H54 (cell line): ENCODE measurements around the gene INTS4.
"Not testable (repeated sequence)": the region's sequence is repeated elsewhere in the genome, so short reads cannot be mapped to it uniquely, and the experiment has no call there.

Source experiments
- DNase-seq: peaks from one replicate; pipeline ENCODE4 v3.0.0; 2011; ENCODE audit warnings: low spot score, mixed read lengths; ENCODE audit not compliant: insufficient read length
- FAIRE-seq: peaks from 3 replicates; lab custom pipeline; 2011; peaks lifted over from hg19 to GRCh38; lab: Jason Lieb, UNC
- POLR2A ChIP-seq: IDR thresholded peaks from 2 replicates; pipeline ENCODE4 v1.6.1; 2011; ENCODE audit warnings: low read depth, mild to moderate bottlenecking, low read length

The INTS4 gene, protein sequence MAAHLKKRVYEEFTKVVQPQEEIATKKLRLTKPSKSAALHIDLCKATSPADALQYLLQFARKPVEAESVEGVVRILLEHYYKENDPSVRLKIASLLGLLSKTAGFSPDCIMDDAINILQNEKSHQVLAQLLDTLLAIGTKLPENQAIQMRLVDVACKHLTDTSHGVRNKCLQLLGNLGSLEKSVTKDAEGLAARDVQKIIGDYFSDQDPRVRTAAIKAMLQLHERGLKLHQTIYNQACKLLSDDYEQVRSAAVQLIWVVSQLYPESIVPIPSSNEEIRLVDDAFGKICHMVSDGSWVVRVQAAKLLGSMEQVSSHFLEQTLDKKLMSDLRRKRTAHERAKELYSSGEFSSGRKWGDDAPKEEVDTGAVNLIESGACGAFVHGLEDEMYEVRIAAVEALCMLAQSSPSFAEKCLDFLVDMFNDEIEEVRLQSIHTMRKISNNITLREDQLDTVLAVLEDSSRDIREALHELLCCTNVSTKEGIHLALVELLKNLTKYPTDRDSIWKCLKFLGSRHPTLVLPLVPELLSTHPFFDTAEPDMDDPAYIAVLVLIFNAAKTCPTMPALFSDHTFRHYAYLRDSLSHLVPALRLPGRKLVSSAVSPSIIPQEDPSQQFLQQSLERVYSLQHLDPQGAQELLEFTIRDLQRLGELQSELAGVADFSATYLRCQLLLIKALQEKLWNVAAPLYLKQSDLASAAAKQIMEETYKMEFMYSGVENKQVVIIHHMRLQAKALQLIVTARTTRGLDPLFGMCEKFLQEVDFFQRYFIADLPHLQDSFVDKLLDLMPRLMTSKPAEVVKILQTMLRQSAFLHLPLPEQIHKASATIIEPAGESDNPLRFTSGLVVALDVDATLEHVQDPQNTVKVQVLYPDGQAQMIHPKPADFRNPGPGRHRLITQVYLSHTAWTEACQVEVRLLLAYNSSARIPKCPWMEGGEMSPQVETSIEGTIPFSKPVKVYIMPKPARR

DNA sequence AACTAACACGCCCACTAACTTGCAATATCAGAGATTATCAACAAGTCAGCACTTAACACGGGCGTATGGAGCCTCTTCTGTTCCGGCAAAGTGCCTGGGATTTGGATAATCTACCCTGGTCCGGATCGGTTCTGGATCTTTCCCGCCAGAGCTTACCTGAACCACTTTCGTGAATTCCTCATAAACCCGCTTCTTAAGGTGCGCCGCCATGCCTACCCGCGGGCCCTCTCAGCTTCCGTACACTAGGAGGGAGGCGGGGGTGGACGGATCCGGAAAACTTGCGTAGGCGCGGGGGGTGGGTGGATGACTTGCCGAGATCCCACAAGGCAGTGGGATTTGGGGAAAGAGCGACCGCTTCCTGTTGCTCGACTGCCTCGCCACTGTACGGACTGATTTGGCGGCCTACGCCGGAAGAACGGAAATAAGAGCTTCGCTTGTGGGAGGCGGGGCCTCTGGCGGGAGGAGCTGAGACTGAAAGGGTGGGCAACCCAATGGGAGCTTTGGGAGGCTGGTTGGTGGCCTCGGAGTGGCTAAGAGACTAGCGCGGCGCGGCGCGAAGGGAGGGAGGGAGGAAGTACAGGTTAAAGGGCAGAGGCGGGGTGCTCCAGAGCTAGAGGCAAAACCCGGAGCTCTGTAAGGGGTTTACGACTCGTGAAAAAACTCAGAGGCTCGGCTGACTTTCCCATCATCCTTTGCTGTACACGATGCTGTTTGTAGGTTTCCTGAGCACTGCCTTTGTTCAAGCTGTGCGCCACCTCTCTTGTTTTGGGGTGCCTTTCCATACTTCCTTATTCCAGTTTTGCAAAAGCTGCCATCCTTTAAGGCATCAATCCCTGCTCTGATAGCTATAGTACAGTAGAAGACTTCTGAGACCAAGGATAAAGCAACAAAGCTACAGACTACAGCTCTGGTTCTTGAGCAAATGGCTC is at the start of gene INTS4:
Gene INTS4 (minus strand): TSS at position 235 of the 929 bp plus-strand sequence. CDS start 25 bp downstream, at position 210.
- DNase-seq (peak; percentile 88), FAIRE-seq (peak; percentile 88)
- TF ChIP-seq POLR2A, result peak; percentile 77

DNA sequence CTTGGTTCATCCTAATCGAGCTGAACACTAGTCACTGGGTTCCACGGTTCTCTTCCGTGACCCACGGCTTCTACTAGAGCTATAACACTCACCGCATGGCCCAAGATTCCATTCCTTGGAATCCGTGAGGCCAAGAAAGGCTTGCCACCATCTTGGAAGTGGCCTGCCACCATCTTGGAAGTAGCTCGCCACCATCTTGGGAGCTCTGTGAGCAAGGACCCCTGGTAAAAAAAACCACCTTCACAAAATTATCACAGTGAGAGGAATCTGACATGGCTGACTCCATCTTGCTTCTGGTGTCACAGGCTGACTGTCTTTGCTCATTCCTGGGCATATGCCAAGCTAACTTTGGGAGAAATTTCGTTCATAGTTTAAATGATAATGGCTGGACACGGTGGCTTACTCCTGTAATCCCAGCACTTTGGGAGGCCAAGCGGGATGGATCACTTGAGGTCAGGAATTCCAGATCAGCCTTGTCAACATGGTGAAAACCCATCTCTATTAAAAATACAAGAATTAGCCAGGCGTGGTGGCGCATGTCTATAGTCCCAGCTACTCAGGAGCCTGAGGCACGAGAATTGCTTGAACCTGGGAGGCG is 47.5 kb upstream of the INTS4 start:
- no peak for TF ChIP-seq POLR2A
- FAIRE-seq (no peak), DNase-seq (no peak)

GRCh38 chr11:78041380-78041719 is 46.9 kb upstream of the INTS4 start:
- DNase-seq, FAIRE-seq: not testable (repeated sequence)

- FAIRE-seq (no peak), DNase-seq (peak; percentile 52)
- no peak for TF ChIP-seq POLR2A
These were observed 46.4 kb upstream of the INTS4 start for GRCh38 chr11:78040691-78041379.

- no peak for FAIRE-seq
These were observed 45.6 kb upstream of the INTS4 start for GRCh38 chr11:78039919-78040671.

GRCh38 chr11:78039391-78039918 is 45.0 kb upstream of the INTS4 start:
- DNase-seq (no peak), FAIRE-seq (no peak)
- TF ChIP-seq POLR2A, result no peak

More at GRCh38 chr11:78039919-78040671, 45.6 kb upstream of the INTS4 start:
- peak; percentile 22; the same call in 1 of the 2 replicates for TF ChIP-seq POLR2A
- peak; percentile 64 for DNase-seq

DNA sequence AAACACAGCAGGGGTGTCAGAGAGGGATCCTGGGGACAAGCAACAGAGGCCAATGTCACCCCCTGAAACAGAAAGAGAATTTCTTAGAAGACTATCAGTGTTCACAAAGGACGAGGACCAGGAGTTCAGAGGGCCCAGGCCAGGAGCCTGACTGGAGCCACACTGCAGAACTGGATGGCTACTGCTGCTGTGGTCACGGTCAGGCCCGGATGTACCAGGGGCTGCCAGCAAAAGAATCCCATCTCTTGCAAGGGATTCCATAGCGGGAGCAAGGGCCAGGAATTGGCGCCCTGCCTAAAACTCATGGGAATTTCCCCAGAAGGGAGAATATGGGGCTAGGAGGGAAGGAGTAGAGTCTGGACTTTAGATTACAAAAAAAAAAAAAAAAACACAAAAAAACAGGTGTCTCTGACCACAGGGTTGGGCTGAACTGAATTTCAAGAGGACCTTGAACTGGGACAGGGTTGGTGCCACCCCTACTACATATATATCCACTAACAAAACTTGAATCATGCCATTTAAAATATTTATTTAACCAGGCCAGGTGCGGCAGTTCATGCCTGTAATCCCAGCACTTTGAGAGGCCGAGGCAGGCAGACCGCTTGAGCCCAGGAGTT is 44.3 kb upstream of the INTS4 start:
- DNase-seq, result no peak
- TF ChIP-seq POLR2A, result no peak
- FAIRE-seq, result no peak

DNA sequence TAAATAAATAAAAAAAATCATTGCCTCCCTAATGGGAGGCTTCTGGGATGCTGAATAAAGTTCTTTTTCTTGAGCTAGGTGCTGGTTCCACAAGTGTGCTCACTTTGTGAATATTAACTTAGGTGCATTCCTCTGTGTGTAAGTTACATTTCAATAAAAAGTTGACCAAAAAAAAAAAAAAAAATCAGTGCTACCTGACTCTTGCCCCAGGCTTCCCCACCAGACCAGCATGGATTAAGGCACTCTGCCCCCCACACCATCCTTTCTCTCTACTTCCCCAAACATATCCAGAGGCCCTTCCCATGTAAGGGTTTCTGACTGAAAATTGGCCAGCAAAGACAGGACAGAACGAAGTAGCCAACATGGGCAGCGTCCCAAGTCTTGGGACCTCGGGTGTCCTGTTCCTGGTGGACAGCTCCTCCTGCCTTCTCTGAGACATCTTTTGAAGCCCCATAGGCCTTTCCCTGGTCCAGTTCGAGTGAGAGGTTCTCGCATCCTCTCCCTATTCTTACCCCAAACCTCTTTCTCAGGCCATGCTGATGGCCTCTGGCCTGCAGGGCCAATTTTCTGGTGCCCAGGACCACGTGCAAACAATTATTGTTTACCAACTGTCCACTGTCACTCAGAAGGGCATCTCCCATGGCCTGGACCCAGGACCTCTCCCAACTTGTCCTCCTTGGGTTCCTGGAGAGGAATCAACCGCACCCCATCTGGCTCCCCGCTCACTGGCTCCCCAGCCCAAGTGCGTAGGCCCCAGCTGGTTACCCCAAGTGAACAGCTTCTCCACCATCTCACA is 43.6 kb upstream of the INTS4 start:
- no peak for TF ChIP-seq POLR2A
- DNase-seq (no peak), FAIRE-seq (no peak)

DNA sequence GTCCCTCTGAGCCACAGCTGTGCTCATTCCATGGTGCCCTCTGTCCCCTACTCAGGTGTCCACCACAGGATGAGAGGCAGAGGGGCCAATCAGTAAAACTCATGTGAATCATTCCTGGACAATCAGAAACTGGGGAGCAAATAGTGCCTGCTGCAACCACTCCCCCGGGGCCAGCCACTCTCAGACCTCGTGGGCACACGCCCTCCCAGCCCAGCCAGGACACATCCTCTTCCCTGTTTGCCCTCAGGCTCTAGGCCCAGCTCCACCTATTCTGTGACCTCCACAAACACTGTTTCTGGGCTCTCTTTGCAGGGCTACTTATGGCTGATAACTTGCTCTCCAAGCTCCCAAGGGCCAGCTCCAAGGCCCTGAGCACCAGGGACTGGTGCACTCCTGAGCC is 42.6 kb upstream of the INTS4 start:
- FAIRE-seq (no peak), DNase-seq (no peak)
- TF ChIP-seq POLR2A, result no peak

DNA sequence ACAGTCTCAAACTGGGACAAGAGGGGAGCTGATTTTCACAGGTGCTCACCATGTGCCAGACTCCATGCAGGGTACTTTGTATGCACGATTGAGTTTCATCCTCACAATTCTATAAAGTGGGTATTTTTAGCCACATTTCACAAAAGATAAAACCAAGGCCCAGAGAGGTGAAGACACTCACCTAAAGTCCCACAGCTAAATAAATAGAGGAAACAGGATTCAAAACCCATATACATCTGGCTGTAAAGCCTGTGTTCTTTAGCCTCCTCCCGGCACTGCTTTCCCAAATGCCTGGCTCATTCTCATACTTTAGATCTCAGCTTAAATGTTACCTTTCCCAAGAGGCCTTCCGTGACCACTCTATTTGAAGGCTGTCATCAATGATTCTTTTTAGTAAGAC is 41.8 kb upstream of the INTS4 start:
- TF ChIP-seq POLR2A, result no peak
- FAIRE-seq (no peak), DNase-seq (no peak)
